ENCODE data around the gene CNN3. TPM values are rescaled to one million over a fixed set of nuclear protein-coding genes. Genes with fewer than 3 reads are reported as not detected.
"Not testable (repeated sequence)": the region's sequence is repeated elsewhere in the genome, so short reads cannot be mapped to it uniquely, and the experiment has no call there.

The CNN3 gene
- polyA plus RNA-seq, 1 of the 3 experiments (the other 2 are of a cell fraction) = 204 TPM

DNA sequence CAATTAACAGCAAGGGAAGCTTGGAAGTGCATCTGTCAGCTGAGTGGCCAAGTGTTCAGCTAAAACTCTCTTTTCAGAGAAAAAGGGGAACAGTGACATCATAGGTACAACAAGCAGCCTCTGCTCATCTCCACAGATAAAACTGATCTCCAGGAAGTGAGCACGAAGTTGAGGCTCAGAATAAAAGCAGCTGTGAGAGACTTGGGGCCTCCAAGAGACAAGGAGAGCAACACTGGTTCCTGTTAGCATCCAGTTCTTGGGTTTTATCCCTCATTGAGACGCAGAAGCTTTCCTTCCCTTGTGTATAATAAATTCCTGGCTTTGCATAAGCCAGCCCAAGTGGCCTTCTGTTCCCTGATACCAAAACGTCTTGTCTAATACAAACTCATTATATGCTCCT lies 20.0 kb upstream of the CNN3 start:
- Histone ChIP-seq H3K27ac (ENCODE audit: low read depth in 2 of 2, low read length in 1 of 2) (peak overlapping the region in 1 of 2 experiments; percentile 61; a peak in 2 of 4 replicates), H3K79me2 (ENCODE audit: insufficient read depth) (no peaks in the 10 kb centered on the region), H3K9ac (no peak overlapping the region), H3K9me3 (no peaks in the 10 kb centered on the region), H3K4me1 (ENCODE audit: control insufficient read depth in 1 of 2, insufficient read depth in 2 of 2, low read depth in 1 of 2, low read length in 1 of 2) (peaks cover 0 to 31% of the 10 kb centered on the region in 2 experiments; a peak in 2 of 4 replicates), H2AFZ (ENCODE audit: low read depth) (no peak overlapping the region), H3K4me3 (ENCODE audit: low read depth in 2 of 2, low read length in 1 of 2) (no peak overlapping the region), H3F3A (replicated peaks; ENCODE audit: insufficient read depth) (peaks cover 4% of the 10 kb centered on the region), H3K36me3 (replicated peaks in 1 of 2; ENCODE audit: control insufficient read depth in 1 of 2, insufficient read depth in 2 of 2, low read length in 1 of 2) (no peaks in the 10 kb centered on the region), H3K9me2 (no peaks in the 10 kb centered on the region), H4K20me1 (ENCODE audit: insufficient read depth) (no peaks in the 10 kb centered on the region), H3K4me2 (no peak overlapping the region), H3K27me3 (ENCODE audit: insufficient read depth) (no peaks in the 10 kb centered on the region)
- WGBS (ENCODE audit: low lambda C conversion rate) = 80% methylated on average over 3 of the region's 3 CpGs
- no peak for DNase-seq
- ChIA-PET POLR2A (interaction anchor here (0.8 kb wide), 1 partner anchor 20 kb away, joined by 3 read pairs; the partner anchor contains the start of gene CNN3), CTCF (interaction anchor here (1.4 to 5.7 kb wide), 5 partner anchors 10 to 140 kb away, joined by 3 to 27 read pairs (median 5); no protein-coding TSS in a partner anchor)
- TF ChIP-seq YY1 (IDR thresholded peaks at IDR 0.05; ENCODE audit: low read depth) (no peak), SIN3A (IDR thresholded peaks at IDR 0.05; ENCODE audit: borderline replicate concordance, low read depth, low read length) (no peak), NRF1 (IDR thresholded peaks at IDR 0.05; ENCODE audit: low read depth, low read length) (no peak)
- TF ChIP-seq, protein P1, sequence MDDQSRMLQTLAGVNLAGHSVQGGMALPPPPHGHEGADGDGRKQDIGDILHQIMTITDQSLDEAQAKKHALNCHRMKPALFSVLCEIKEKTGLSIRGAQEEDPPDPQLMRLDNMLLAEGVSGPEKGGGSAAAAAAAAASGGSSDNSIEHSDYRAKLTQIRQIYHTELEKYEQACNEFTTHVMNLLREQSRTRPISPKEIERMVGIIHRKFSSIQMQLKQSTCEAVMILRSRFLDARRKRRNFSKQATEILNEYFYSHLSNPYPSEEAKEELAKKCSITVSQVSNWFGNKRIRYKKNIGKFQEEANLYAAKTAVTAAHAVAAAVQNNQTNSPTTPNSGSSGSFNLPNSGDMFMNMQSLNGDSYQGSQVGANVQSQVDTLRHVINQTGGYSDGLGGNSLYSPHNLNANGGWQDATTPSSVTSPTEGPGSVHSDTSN (IDR thresholded peaks at IDR 0.05) = no peak

DNA sequence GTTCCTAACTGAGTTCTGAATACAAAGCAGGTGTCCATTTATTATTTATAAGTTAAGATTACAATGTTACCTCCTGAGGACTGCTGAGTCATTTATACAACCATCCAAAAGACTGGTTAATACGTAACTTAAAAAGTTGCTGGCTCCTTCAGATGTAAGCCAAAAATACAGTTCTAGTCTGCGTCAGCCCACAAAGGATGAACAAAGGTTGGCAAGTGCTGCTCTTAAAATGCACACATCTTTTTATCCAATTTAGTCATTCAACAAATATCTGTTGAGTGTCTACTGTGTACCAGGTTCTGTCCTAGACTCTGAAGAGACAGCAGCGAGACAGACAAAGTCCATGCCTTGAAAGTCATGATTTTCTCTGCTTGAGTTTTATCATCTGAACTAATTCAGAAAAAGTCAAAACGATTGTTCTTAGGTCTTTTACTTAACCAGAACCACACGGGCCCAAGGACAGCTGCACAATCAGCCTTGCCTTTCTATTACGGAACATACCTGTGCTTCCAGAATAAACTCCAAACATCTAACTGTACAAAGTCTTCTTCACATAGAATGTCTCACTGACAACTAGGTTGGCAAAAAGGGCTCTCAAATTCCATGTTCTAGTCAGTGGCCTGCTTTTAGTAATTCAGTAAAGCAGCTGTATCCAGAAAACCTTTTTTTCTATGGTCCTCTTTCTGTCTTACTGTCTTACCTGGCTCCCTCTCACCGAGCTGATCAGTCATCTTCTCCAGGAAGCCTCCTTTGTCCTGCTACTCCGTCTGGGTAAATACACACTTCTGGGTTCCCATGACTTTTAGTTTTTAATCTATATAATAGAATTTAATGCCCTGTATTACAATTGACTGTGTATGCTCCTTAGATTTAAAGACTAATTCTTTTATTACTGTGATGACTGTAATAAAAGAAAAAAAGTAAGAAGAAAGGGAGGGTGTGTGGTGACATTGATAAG lies 15.5 kb upstream of the CNN3 start:
- CTCF ChIA-PET = interaction anchor here (0.7 to 3.6 kb wide), 2 partner anchors 99 to 137 kb away, joined by 3 to 14 read pairs; no protein-coding TSS in a partner anchor
- no peaks in the 10 kb centered on the region for H3K36me3 ChIP-seq (replicated peaks in 1 of 2; ENCODE audit: control insufficient read depth in 1 of 2, insufficient read depth in 2 of 2, low read length in 1 of 2)

DNA sequence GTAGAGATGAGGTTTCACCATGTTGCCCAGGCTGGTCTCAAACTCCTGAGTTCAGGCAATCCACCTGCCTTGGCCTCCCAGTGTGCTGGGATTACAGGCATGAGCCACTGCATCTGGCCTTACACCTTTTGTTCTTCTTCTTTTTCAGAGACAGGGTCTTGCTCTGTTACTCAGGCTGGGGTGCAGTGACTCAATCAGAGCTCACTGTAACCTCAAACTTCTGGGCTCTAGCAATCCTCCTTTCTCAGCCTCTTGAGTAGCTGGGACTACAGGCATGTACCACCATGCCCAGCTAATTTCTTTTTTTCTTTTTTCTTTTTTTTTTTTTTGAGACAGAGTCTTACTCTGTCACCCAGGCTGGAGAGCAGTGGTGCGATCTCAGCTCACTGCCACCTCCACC lies 14.6 kb upstream of the CNN3 start:
- POLR2A ChIA-PET, CTCF ChIA-PET: not testable (repeated sequence)

More for the DNA sequence above, 15.5 kb upstream of the CNN3 start:
- no peak for DNase-seq
- H3K27me3 ChIP-seq (ENCODE audit: insufficient read depth) = no peaks in the 10 kb centered on the region
- POLR2A ChIA-PET = no interaction called here
- no peak overlapping the region for H3K4me2 ChIP-seq
- H3K79me2 ChIP-seq (ENCODE audit: insufficient read depth) = no peaks in the 10 kb centered on the region
- 76% methylated on average over 8 of the region's 8 CpGs for WGBS (ENCODE audit: low lambda C conversion rate)
- peaks cover 6 to 8% of the 10 kb centered on the region in 2 experiments; a peak in 3 of 4 replicates for H3K4me1 ChIP-seq (ENCODE audit: control insufficient read depth in 1 of 2, insufficient read depth in 2 of 2, low read depth in 1 of 2, low read length in 1 of 2)
- H3K9ac ChIP-seq = no peak overlapping the region
- H3K9me3 ChIP-seq = no peaks in the 10 kb centered on the region
- TF ChIP-seq CHD2 (IDR thresholded peaks at IDR 0.05; ENCODE audit: low read length, partially characterized antibody) (no peak), TEAD4 (IDR thresholded peaks at IDR 0.05; ENCODE audit: borderline replicate concordance, insufficient read depth) (no peak), RFX5 (IDR thresholded peaks at IDR 0.05; ENCODE audit: low read length) (no peak), SMC3 (IDR thresholded peaks at IDR 0.05; ENCODE audit: low read depth, low read length) (no peak), EZH2phosphoT487 (IDR thresholded peaks at IDR 0.05; ENCODE audit: borderline replicate concordance, low read depth) (no peak), GABPA (IDR thresholded peaks at IDR 0.05; ENCODE audit: low read depth) (no peak), NFIC (IDR thresholded peaks at IDR 0.05; ENCODE audit: borderline replicate concordance) (no peak)
- TF ChIP-seq, protein P2, sequence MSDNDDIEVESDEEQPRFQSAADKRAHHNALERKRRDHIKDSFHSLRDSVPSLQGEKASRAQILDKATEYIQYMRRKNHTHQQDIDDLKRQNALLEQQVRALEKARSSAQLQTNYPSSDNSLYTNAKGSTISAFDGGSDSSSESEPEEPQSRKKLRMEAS (IDR thresholded peaks at IDR 0.05; ENCODE audit: low read depth) = no peak
- TF ChIP-seq, protein P3, sequence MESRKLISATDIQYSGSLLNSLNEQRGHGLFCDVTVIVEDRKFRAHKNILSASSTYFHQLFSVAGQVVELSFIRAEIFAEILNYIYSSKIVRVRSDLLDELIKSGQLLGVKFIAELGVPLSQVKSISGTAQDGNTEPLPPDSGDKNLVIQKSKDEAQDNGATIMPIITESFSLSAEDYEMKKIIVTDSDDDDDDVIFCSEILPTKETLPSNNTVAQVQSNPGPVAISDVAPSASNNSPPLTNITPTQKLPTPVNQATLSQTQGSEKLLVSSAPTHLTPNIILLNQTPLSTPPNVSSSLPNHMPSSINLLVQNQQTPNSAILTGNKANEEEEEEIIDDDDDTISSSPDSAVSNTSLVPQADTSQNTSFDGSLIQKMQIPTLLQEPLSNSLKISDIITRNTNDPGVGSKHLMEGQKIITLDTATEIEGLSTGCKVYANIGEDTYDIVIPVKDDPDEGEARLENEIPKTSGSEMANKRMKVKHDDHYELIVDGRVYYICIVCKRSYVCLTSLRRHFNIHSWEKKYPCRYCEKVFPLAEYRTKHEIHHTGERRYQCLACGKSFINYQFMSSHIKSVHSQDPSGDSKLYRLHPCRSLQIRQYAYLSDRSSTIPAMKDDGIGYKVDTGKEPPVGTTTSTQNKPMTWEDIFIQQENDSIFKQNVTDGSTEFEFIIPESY (IDR thresholded peaks at IDR 0.05; ENCODE audit: borderline replicate concordance, low read depth) = no peak
- TF ChIP-seq, protein P4, sequence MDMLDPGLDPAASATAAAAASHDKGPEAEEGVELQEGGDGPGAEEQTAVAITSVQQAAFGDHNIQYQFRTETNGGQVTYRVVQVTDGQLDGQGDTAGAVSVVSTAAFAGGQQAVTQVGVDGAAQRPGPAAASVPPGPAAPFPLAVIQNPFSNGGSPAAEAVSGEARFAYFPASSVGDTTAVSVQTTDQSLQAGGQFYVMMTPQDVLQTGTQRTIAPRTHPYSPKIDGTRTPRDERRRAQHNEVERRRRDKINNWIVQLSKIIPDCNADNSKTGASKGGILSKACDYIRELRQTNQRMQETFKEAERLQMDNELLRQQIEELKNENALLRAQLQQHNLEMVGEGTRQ (IDR thresholded peaks at IDR 0.05; ENCODE audit: borderline replicate concordance, low read depth, low read length) = no peak
- no peak overlapping the region for H3K27ac ChIP-seq (ENCODE audit: low read depth in 2 of 2, low read length in 1 of 2)
- H2AFZ ChIP-seq (ENCODE audit: low read depth) = no peak overlapping the region
- H3K9me2 ChIP-seq = no peaks in the 10 kb centered on the region
- no peaks in the 10 kb centered on the region for H4K20me1 ChIP-seq (ENCODE audit: insufficient read depth)
- no peaks in the 10 kb centered on the region for H3F3A ChIP-seq (replicated peaks; ENCODE audit: insufficient read depth)
- H3K4me3 ChIP-seq (ENCODE audit: low read depth in 2 of 2, low read length in 1 of 2) = no peak overlapping the region

More for the DNA sequence above, 14.6 kb upstream of the CNN3 start:
- not testable (repeated sequence) for H3K36me3 ChIP-seq (replicated peaks in 1 of 2; ENCODE audit: control insufficient read depth in 1 of 2, insufficient read depth in 2 of 2, low read length in 1 of 2); H2AFZ ChIP-seq (ENCODE audit: low read depth); H3K9me2 ChIP-seq; H3F3A ChIP-seq (replicated peaks; ENCODE audit: insufficient read depth); H3K4me3 ChIP-seq (ENCODE audit: low read depth in 2 of 2, low read length in 1 of 2); H4K20me1 ChIP-seq (ENCODE audit: insufficient read depth); DNase-seq; H3K4me2 ChIP-seq; H3K27me3 ChIP-seq (ENCODE audit: insufficient read depth); H3K79me2 ChIP-seq (ENCODE audit: insufficient read depth); H3K27ac ChIP-seq (ENCODE audit: low read depth in 2 of 2, low read length in 1 of 2); H3K9me3 ChIP-seq; H3K9ac ChIP-seq
- 100% methylated on average over 1 of the region's 1 CpG for whole genome bisulfite sequencing (ENCODE audit: low lambda C conversion rate)
- H3K4me1 ChIP-seq (ENCODE audit: control insufficient read depth in 1 of 2, insufficient read depth in 2 of 2, low read depth in 1 of 2, low read length in 1 of 2) = peaks cover 0 to 14% of the 10 kb centered on the region in 2 experiments; a peak in 3 of 4 replicates
